ENCODE measurements around the gene ZNF655. TPM values are rescaled to one million over a fixed set of nuclear protein-coding genes. Genes with fewer than 3 reads are reported as not detected.

Gene ZNF655
- total and polyA plus RNA-seq, 2 experiments from 2014 or later = 39.4 to 76.3 TPM

GRCh38 chr7:99599836-99600235 is 41.4 kb downstream of the ZNF655 start:
- TF ChIP-seq EZH2phosphoT487 (IDR thresholded peaks at IDR 0.05; ENCODE audit: low read depth, severe bottlenecking, unreplicated experiment) (no peak), EZH2 (IDR thresholded peaks at IDR 0.05; ENCODE audit: borderline replicate concordance) (no peak), CTCF (IDR thresholded peaks at IDR 0.05; ENCODE audit: poor library complexity) (no peak)
- no peaks in the 10 kb centered on the region for H3K27me3 ChIP-seq

GRCh38 chr7:99601656-99602310 is 43.3 kb downstream of the ZNF655 start:
- no peaks in the 10 kb centered on the region for H3K9me2 ChIP-seq (replicated peaks; ENCODE audit: insufficient read depth)
- no peak overlapping the region for H2AFZ ChIP-seq
- H3K27me3 ChIP-seq = no peaks in the 10 kb centered on the region
- H3K27ac ChIP-seq = no peak overlapping the region
- H3K79me2 ChIP-seq = no peaks in the 10 kb centered on the region
- TF ChIP-seq EZH2phosphoT487 (IDR thresholded peaks at IDR 0.05; ENCODE audit: low read depth, severe bottlenecking, unreplicated experiment) = no peak
- no peak for TF ChIP-seq CTCF (IDR thresholded peaks at IDR 0.05; ENCODE audit: poor library complexity)
- TF ChIP-seq EZH2 (IDR thresholded peaks at IDR 0.05; ENCODE audit: borderline replicate concordance) = no peak
- no peaks in the 10 kb centered on the region for H4K20me1 ChIP-seq (ENCODE audit: insufficient read depth, poor library complexity, severe bottlenecking)
- no peaks in the 10 kb centered on the region for H3K36me3 ChIP-seq (replicated peaks; ENCODE audit: insufficient read depth, low read depth)
- H3K4me1 ChIP-seq (ENCODE audit: insufficient read depth) = no peaks in the 10 kb centered on the region
- no peak for DNase-seq (ENCODE audit: low spot score)
- H3K4me2 ChIP-seq = no peak overlapping the region
- no peaks in the 10 kb centered on the region for H3K9me3 ChIP-seq (ENCODE audit: low read depth)
- 75% methylated on average over 7 of the region's 7 CpGs for WGBS (ENCODE audit: low lambda C conversion rate, missing lambda C conversion rate)
- H3K4me3 ChIP-seq = no peak overlapping the region

More at GRCh38 chr7:99599836-99600235, 41.4 kb downstream of the ZNF655 start:
- Histone ChIP-seq H3K4me1 (ENCODE audit: insufficient read depth) (no peaks in the 10 kb centered on the region), H3K9me3 (ENCODE audit: low read depth) (no peaks in the 10 kb centered on the region), H2AFZ (no peak overlapping the region), H3K79me2 (no peaks in the 10 kb centered on the region), H3K36me3 (replicated peaks; ENCODE audit: insufficient read depth, low read depth) (no peaks in the 10 kb centered on the region), H3K4me2 (no peak overlapping the region), H3K9me2 (replicated peaks; ENCODE audit: insufficient read depth) (no peaks in the 10 kb centered on the region), H3K4me3 (no peak overlapping the region), H3K27ac (no peak overlapping the region), H4K20me1 (ENCODE audit: insufficient read depth, poor library complexity, severe bottlenecking) (no peaks in the 10 kb centered on the region)
- 92% methylated on average over 4 of the region's 4 CpGs for WGBS (ENCODE audit: low lambda C conversion rate, missing lambda C conversion rate)
- DNase-seq (ENCODE audit: low spot score) = no peak

GRCh38 chr7:99605527-99605926 is 47.1 kb downstream of the ZNF655 start:
- no peak for DNase-seq (ENCODE audit: low spot score)
- no peaks in the 10 kb centered on the region for H4K20me1 ChIP-seq (ENCODE audit: insufficient read depth, poor library complexity, severe bottlenecking)
- WGBS (ENCODE audit: low lambda C conversion rate, missing lambda C conversion rate) = 92% methylated on average over 7 of the region's 7 CpGs
- H3K9me3 ChIP-seq (ENCODE audit: low read depth) = no peaks in the 10 kb centered on the region
- TF ChIP-seq EZH2phosphoT487 (IDR thresholded peaks at IDR 0.05; ENCODE audit: low read depth, severe bottlenecking, unreplicated experiment) = no peak
- no peak for TF ChIP-seq CTCF (IDR thresholded peaks at IDR 0.05; ENCODE audit: poor library complexity)
- TF ChIP-seq EZH2 (IDR thresholded peaks at IDR 0.05; ENCODE audit: borderline replicate concordance) = no peak
- no peaks in the 10 kb centered on the region for H3K9me2 ChIP-seq (replicated peaks; ENCODE audit: insufficient read depth)
- H3K79me2 ChIP-seq = no peaks in the 10 kb centered on the region
- no peak overlapping the region for H2AFZ ChIP-seq
- no peaks in the 10 kb centered on the region for H3K36me3 ChIP-seq (replicated peaks; ENCODE audit: insufficient read depth, low read depth)
- H3K27me3 ChIP-seq = no peaks in the 10 kb centered on the region
- H3K4me3 ChIP-seq = no peak overlapping the region
- no peak overlapping the region for H3K4me2 ChIP-seq
- H3K27ac ChIP-seq = no peak overlapping the region
- H3K4me1 ChIP-seq (ENCODE audit: insufficient read depth) = no peaks in the 10 kb centered on the region

Measured in hepatocyte (in vitro differentiated cells).